Adipose tissue (tissue), 3 donors: ENCODE data around the gene DDX27. TPM values are rescaled to one million over a fixed set of nuclear protein-coding genes. Genes with fewer than 3 reads are reported as not detected.

Experiments used
- H3K27ac ChIP-seq: one replicate; pipeline ENCODE4 v1.5.1; 2013; ENCODE audit warnings: low read depth, low read length
- WGBS, 3 donors: extraction: QIAGEN DNeasy Blood & Tissue Kit; methylation state at CpG; one replicate each; pipeline ENCODE4 v1.1.7; 2013; 5-methylcytosine and 5-hydroxymethylcytosine counted together
- polyA plus RNA-seq, 3 donors: library from polyadenylated mRNA; stranded (reverse); fragments of 200-250 nt; gene quantifications; one replicate each; pipeline ENCODE4 v1.2.3, GENCODE V29; 2013
- donor health status: healthy with polysubstance abuse.
- donor health status: Bipolar disorder and iron deficiency.
- donor health status: healthy.

DDX27 gene
- polyA plus RNA-seq, 3 donors: 22.6 to 30.8 (median 30.5) TPM

DNA sequence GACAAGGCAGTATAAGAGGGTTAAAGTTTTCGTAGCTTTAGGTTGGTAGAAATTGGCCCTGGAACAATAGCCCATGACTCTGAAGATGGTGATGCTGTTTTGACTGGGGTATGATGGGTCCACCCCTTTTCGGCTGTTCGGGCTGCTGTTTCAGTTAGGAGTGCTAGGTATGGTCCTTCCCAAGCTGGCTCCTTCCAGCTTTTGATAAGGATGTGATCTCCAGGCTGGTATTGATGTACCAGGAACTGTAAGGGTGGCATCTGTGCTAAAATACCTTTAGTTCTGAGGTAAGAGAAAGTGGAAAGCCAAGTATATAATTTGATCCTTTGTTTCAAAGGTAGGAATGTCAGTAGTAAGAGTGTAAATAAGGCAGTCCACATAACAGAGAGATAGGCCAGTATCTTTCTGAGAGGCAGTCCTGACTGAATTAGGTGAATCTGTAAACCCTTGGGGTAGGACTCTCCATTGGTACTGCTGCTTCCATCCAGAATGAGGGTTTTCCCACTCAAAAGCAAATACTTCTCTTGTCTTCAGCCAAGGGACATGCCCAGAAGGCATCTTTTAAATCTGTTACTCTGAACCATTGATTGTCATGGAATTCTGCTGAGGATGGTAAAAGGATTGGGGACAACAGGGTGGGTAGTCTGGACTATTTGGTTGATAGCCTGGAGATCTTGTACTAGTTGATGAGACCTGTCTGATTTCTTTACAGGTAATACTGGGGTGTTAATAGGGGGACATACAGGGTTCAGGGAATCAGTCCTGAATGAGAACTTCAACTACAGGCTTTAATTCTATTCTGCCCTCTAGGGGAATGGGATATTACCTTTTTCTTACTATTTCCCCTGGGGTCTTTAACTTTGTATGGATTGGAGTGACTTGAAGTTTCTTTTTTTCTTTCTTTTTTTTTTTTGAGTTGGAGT is 64.7 kb downstream of the DDX27 start:
- WGBS, 3 donors: 94 to 100% (median 96%) methylated on average over 3 of the region's 3 CpGs
- no peak overlapping the region for H3K27ac ChIP-seq

GRCh38 chr20:49284818-49285217 is 65.6 kb downstream of the DDX27 start:
- no peak overlapping the region for H3K27ac ChIP-seq
- WGBS, 3 donors: 96 to 97% (median 97%) methylated on average over 5 of the region's 5 CpGs

DNA sequence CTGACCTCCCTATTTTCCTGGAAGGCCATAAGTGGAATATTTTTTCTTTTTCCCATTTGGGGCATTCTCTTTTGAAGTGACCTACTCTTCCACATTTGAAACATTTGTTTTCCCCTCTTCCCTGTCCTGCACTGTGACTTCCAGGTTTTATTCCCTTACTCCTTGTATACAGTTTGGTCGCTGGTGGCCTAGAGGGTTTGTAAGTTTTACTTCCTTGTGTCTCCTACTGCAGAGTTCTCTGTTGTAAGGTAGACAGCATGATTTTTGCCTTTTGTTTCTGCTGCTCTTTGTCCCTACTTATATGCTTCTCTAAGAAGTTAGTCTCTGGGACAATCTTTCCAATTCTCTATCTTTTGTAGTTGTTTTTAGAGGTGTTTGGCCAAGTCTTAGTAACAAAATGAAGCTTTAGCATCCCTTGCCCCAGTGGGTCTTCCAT is 66.0 kb downstream of the DDX27 start:
- no peak overlapping the region for H3K27ac ChIP-seq
- WGBS, 3 donors: 88 to 94% (median 91%) methylated on average over 1 of the region's 1 CpG

DNA sequence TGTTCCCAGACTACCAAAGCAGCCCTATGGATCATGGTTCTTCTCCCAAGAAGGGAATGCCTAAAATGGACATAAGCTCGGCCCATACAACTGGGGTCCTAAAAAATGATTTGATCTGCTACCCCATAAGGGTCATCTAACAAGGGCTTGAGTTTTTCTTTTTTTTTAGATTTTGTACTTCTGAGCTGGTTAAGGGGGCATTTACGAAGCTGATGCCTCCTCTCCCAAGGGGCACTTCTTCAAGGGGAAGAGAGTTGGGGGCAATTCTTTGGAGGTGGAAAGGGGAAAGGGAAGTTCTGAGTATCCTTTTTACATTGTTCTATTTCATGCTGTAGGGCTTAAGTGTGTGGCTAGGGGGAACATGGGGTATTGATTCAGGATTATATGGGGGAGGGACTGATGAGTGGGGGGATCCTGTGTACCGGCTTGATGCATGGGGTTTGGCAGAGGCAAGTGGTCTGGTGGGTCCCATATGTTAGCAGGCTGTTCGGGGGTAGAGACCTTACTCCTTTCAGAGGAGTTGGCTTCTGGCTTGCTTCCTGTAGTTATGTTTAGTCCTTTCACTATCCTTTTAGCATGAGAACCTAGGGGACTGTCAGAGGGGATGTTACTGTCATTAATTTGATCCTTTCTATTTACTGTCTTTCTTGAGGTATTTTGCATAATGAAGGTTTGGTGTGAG is 66.7 kb downstream of the DDX27 start:
- 95 to 97% (median 96%) methylated on average over 4 of the region's 4 CpGs for WGBS, 3 donors
- no peak overlapping the region for H3K27ac ChIP-seq

DNA sequence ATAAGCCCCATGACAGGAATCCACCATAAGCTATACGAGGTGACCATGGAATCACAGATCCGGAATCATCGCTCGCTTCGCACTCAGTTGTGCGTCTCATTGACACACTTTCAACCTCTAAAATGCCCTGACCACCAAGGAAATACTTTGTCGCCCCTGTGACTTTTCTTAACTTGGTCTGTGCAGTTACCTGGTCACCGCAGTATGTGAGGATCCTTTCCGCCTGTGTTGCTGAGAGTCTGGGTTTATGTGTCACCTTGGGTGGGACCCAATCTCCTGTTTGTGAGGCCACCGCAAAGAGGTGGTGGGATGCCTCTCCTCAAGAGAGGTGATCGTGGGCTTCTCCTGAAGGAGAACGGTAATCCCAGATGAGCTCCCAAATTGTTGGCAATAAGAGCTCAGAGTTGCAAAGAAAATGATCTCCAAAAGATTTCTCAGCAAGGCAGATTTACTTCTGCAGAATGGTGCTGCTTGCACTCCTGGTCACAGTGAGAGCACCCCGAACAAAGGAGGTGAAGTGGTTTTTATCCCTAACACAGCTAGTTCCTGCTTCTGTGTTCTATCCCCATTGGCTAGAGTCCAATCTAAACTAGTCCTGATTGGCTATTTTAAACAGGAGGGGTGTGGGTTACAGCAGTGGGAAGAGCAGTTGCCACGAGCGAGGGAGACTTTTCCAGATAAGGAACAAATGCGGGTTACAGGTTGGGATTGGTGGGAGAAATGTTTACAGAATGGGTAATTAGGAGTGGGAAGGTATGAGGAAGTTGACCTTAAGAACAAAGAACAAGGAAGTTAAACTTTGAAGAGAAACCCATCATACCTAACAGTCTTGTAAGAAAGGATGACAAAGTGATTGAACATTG is 67.7 kb downstream of the DDX27 start:
- no peak overlapping the region for H3K27ac ChIP-seq
- WGBS, 3 donors: 93 to 95% (median 93%) methylated on average over 16 of the region's 16 CpGs

- H3K27ac ChIP-seq: no peak overlapping the region
These were observed 68.5 kb downstream of the DDX27 start for GRCh38 chr20:49287555-49288249.

DNA sequence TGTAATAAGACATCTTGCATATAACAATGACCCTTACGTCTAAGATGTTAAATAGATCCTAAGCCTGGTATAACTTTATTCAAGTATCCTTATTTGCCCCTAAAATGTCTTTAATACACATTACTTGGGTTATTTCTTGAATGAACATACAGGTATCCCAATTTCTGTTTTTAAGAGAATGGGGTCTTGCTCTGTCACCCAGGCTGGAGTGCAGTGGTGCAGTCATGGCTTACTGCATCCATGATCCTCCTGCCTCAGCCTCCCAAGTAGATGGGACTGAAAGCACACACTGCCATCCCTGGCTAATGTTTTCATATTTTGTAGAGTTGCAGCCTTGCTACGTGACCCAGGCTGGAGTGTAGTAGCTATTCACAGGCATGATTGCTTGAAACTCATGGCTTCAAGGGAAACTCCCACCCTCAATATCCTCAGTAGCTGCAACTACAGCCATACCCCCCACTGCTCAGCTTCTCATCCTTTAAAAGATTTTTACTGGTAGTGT is 69.1 kb downstream of the DDX27 start:
- no peak overlapping the region for H3K27ac ChIP-seq
- 83 to 95% (median 87%) methylated on average over 2 of the region's 2 CpGs for WGBS, 3 donors

DNA sequence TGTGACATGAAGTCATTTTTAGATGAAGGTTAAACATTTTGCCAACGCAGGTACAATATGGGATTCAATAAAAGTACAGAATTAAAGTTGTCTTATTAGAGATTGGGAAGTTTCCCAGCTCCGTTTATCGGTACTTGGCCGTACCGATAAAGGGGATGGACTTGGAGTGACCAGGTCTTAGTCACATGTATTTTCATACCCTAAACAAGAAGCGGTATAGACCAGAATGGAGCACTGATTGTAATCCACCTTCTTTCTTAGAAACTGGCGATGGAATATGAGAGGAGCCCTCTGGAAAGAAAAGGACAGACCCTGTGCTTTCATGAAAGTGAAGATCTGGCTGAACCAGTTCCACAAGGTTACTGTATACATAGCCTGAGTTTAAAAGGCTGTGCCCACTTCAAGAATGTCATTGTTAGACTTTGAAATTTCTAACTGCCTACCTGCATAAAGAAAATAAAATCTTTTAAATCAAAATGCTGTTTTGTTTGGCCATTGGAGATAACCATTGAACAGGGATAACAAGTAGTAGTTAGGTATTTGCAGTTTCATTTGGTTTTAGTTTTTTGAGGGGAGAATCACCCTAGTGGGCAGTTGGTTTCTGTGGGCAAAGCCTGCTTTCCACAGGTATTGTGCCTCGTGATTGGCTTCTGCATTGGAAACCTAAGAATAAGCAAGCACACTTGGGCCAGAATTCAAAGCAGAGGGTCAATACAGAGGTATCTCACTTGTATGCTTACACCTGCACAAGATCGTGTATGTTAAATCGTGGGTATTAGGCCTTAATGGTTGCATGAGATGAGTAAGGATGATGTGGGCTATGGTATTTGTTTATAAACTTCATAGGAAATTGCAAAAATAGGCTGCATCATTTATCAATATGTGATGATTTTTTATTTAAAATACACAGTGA is 69.8 kb downstream of the DDX27 start:
- WGBS, 3 donors: 75 to 94% (median 88%) methylated on average over 10 of the region's 10 CpGs
- H3K27ac ChIP-seq: no peak overlapping the region

GRCh38 chr20:49290608-49291191 is 71.5 kb downstream of the DDX27 start:
- 88 to 96% (median 93%) methylated on average over 6 of the region's 6 CpGs for WGBS, 3 donors
- H3K27ac ChIP-seq: no peak overlapping the region

DNA sequence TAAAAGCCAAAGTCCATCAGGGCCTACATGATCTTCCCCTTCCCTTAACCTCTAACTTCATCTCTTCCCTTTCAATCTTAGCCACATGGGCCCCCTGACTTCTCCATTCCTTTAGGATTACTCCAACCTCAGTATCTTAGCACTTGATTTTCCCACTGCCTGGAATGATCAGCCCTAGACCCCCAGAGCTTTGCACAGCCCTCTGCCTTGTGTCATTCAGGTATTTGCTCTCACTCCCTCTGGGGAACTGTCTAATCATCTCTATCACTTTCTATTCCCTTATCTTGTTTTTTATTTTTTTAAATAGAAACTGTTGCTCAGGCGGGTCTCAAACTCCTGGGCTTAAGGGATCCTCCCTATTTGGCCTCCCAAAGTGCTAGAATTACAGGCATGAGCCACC is 72.0 kb downstream of the DDX27 start:
- WGBS, 3 donors: 34 to 94% (median 88%) methylated on average over 1 of the region's 1 CpG
- H3K27ac ChIP-seq: no peak overlapping the region

GRCh38 chr20:49292010-49292409 is 72.8 kb downstream of the DDX27 start:
- no peak overlapping the region for H3K27ac ChIP-seq
- WGBS, 3 donors: 62 to 68% (median 64%) methylated on average over 3 of the region's 3 CpGs

DNA sequence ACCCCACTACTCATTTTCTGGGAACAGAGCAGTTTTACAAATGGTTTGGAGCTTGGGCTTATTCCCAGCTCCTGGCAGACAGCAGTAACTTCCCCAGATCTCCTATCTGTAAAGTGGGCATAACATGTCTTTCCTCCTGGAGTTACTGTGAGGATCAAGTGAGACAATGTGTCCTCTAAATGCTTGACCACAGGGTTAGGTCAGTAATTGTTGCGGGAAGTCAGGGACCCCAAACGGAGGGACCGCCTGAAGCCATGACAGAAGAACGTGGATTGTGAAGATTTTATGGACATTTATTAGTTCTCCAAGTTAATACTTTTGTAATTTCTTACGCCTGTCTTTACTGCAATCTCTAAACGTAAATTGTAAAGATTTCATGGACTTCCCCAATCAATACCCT is 73.9 kb downstream of the DDX27 start:
- 91 to 96% (median 95%) methylated on average over 6 of the region's 6 CpGs for WGBS, 3 donors

More for the DNA sequence above, 73.9 kb downstream of the DDX27 start:
- no peak overlapping the region for H3K27ac ChIP-seq

Other genes starting within 250 kb of the DDX27 start
- gene CSE1L, start 173.1 kb upstream of the DDX27 start, polyA plus RNA-seq: 10 to 100 TPM; 14.2 to 27.6 (median 21.0) TPM
- gene STAU1, start 31.1 kb upstream of the DDX27 start, polyA plus RNA-seq: 10 to 100 TPM; 32.0 to 44.1 (median 39.7) TPM
- 10 to 100 TPM in 2 of 3 donors, 1 to 10 TPM in 1; 5.1 to 16.3 (median 10.7) TPM for gene ZNFX1, start 58.6 kb downstream of the DDX27 start, polyA plus RNA-seq